Naive B cell (primary cell): Measurements from ENCODE around the gene SLC35G1. TPM values are rescaled to one million over a fixed set of nuclear protein-coding genes. Genes with fewer than 3 reads are reported as not detected.

ENCODE experiments used
- ATAC-seq, 2 donors: fragments of 150-1000 bp; cut with Tn5 transposase; 2 replicates each; pipeline ENCODE4 v1.10.0; 2021; ENCODE audit warnings: low read depth in 2 of 2, mild to moderate bottlenecking in 2 of 2, moderate library complexity in 2 of 2
- DNase-seq: peaks from one replicate; pipeline ENCODE4 v3.0.0; 2022
- H3K27ac Mint-ChIP-seq, 6 donors: one replicate each; pipeline ENCODE4 v1.8.0; 2020 to 2022; ENCODE audit warnings: mild to moderate bottlenecking in 6 of 6, mixed read lengths in 6 of 6, moderate library complexity in 5 of 6, inconsistent platforms in 2 of 6
- H3K27me3 Mint-ChIP-seq, 3 donors: one replicate each; pipeline ENCODE4 v1.8.0; 2021 to 2022; ENCODE audit warnings: mixed read lengths in 3 of 3, mild to moderate bottlenecking in 1 of 3
- H3K36me3 Mint-ChIP-seq, 2 donors: one replicate each; pipeline ENCODE4 v1.8.0; 2020 to 2022; ENCODE audit warnings: mixed read lengths in 2 of 2, inconsistent platforms in 1 of 2, mild to moderate bottlenecking in 1 of 2
- H3K4me1 Mint-ChIP-seq, 3 donors: one replicate each; pipeline ENCODE4 v1.8.0; 2020 to 2022; ENCODE audit warnings: mixed read lengths in 3 of 3, inconsistent platforms in 1 of 3, mild to moderate bottlenecking in 1 of 3, moderate library complexity in 1 of 3
- H3K4me3 Mint-ChIP-seq, 8 donors: one replicate each; pipeline ENCODE4 v1.8.0; 2020 to 2022; ENCODE audit warnings: mild to moderate bottlenecking in 8 of 8, mixed read lengths in 8 of 8, moderate library complexity in 8 of 8, inconsistent platforms in 2 of 8
- H3K9me3 Mint-ChIP-seq, 7 donors: one replicate each; pipeline ENCODE4 v1.8.0; 2020 to 2022; ENCODE audit warnings: mixed read lengths in 7 of 7, mild to moderate bottlenecking in 5 of 7, inconsistent platforms in 2 of 7, moderate library complexity in 1 of 7
- polyA plus RNA-seq, 6 donors: library from polyadenylated mRNA; unstranded; fragments of 300-500 nt; fragmentation: Illumina TruSeq; gene quantifications; one replicate each; pipeline ENCODE4 v1.2.3, GENCODE V29; 2021; ENCODE audit warnings: low read depth in 6 of 6

Gene SLC35G1, protein sequence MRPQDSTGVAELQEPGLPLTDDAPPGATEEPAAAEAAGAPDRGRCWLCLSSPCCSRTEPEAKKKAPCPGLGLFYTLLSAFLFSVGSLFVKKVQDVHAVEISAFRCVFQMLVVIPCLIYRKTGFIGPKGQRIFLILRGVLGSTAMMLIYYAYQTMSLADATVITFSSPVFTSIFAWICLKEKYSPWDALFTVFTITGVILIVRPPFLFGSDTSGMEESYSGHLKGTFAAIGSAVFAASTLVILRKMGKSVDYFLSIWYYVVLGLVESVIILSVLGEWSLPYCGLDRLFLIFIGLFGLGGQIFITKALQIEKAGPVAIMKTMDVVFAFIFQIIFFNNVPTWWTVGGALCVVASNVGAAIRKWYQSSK
- under 1 TPM in 5 of 6 donors, not detected in 1; 0.08 to 0.94 (median 0.21) TPM for polyA plus RNA-seq

DNA sequence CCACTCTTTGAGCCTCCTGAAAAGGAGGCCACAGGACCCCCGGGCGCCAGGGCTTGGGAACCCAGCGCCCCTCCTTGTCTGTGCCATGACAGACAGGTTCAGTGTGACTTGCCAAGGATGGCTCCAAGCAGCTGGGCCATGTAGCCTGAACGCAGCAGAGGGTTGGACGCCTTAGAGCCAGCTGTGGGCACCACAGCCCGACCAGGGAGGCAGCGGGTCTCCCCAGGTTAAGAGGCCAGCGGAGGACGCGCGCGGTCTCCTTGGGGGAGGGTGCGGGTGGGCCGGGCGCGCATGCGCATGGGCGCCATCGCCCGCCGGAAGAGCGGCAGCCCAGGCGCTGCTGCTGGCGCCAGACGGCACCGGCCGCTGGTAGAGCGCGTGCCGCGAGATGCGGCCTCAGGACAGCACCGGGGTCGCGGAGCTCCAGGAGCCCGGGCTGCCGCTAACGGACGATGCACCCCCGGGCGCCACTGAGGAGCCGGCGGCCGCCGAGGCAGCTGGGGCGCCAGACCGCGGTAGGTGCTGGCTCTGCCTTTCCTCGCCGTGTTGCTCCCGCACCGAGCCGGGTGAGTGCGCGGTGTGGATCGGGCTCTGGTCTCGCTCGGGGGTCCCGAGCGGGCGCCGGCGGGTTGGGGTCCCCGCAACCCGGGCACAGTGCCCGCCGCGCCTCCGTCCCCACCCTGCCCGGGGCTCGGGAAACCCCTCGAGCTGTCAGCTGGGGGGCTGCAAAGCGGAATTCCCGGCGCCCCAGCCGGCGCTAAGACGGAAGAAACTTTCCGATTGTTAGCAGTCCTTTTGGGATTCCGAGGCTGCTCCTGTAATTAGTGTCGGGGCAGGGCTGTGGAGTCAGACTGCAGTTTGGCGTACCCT lies at the start of gene SLC35G1:
Gene SLC35G1, plus strand, starts transcription at position 333 of the 870 bp plus-strand sequence. Its CDS starts 56 bp downstream, at position 389.
- Mint-ChIP-seq H3K4me3 (peak within 1 kb of the TSS; percentile 73 to 89 (median 82)), H3K4me1 (peaks cover 0 to 20% (median 13%) of the 10 kb centered on the region in 3 donors), H3K36me3 (no peaks in the 10 kb centered on the region), H3K27ac (peak within 1 kb of the TSS in 2 of 6 donors; percentile 29 to 73), H3K27me3 (peaks cover 14 to 31% (median 17%) of the 10 kb centered on the region in 3 donors), H3K9me3 (no peaks in the 10 kb centered on the region)
- peak; percentile 33 for DNase-seq
- peak; percentile 84 to 88 for ATAC-seq

DNA sequence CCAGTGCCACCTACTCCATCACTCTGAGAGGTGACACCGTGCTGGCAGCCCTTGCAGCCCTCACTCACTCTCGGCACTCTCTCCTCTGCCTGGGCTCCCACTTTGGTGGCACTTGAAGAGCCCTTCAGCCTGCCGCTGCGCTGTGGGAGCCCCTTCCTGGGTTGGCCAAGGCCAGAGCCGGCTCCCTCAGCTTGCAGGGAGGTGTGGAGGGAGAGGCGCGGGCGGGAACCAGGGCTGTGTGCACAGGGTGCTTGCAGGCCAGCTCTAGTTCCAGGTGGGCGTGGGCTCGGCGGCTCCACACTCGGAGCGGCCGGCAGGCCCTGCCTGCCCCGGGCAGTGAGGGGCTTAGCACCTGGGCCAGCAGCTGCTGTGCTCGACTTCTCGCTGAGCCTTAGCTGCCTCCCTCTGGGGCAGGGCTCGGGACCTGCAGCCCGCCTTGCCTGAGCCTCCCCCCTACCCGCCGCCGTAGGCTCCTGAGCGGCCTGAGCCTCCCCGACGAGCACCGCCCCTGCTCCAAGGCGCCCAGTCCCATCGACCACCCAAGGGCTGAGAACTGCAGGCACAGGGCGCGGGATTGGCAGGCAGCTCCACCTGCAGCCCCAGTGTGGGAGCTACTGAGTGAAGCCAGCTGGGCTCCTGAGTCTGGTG lies 48.7 kb upstream of the SLC35G1 start:
- Mint-ChIP-seq H3K27me3 (peaks cover 0 to 14% (median 0%) of the 10 kb centered on the region in 3 donors), H3K36me3 (no peaks in the 10 kb centered on the region), H3K9me3 (peaks cover 0 to 5% (median 2%) of the 10 kb centered on the region in 7 donors), H3K4me1 (no peaks in the 10 kb centered on the region), H3K27ac (peak overlapping the region in 1 of 6 donors; percentile 81), H3K4me3 (no peak overlapping the region)
- DNase-seq (no peak), ATAC-seq (no peak)

DNA sequence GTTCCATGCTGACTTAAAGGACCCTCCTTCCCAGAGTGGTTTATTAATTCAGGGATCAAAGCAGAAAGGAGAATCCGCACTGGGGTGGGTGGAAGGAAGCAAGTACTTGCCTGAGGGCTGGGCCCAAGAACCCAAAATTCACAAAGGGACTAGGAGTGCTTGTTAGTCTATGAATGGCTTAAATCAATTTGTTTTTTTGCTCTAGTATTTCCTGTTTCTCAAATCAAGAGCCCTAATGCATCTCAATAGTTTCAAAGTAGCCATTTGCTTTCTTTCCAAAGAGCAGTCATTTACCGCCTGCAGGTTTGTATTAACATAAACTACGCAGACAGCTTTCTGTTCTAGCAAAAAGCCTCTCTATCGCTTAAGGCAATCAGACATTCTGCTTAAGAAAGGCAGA lies 44.2 kb upstream of the SLC35G1 start:
- no peak overlapping the region for H3K27ac Mint-ChIP-seq
- ATAC-seq (no peak), DNase-seq (no peak)
- no peak overlapping the region for H3K4me3 Mint-ChIP-seq
- H3K9me3 Mint-ChIP-seq, result peaks cover 0 to 5% (median 2%) of the 10 kb centered on the region in 7 donors
- H3K36me3 Mint-ChIP-seq, result no peaks in the 10 kb centered on the region
- no peaks in the 10 kb centered on the region for H3K27me3 Mint-ChIP-seq
- no peaks in the 10 kb centered on the region for H3K4me1 Mint-ChIP-seq

DNA sequence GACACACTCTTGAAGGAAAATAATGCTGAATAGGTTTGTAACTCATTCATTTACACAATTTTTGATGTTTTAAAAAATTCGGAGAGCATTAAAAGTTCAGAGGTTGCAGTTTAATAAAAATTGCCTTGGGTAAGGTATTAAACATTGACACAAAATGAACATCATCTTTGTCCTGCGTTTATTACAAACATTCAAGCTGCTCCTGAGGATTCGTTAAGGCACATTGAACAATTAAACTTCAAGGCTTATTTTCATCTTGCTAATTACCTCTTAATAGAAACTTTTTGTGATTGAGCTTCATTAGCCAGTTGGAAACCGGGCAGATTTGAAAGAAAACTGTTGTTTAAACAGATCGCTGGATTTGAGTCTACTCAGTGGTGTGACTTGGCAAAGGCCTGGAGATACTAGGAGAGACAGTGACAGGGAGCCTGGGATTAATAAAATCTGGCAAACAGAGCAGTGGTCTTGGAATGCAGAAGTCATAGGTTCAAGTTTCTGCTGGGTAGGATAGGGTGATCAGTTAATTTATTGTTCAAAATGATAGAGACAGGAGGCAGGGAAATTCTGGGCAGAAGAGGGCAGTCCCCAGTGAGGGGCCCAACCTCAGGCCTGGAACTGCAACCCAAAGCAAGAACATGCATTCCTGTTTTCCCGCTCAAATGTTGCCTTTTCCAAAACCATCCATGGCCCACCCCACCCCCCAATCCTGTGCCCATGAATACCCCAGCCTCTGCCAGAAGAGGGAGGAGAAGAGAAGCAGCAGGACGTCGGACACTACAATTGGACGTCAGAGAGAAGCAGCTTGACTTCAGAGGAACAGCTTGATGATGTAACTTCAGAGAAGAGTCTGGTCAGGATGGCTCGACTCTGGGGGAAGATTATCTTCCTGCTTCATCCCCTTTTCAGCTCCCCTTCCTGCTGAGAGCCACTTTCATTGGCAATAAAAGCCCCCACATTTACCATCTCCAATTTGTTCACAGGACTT lies 43.5 kb upstream of the SLC35G1 start:
- peak overlapping the region in 1 of 8 donors; percentile 69 for H3K4me3 Mint-ChIP-seq
- H3K27me3 Mint-ChIP-seq, result no peaks in the 10 kb centered on the region
- H3K4me1 Mint-ChIP-seq, result no peaks in the 10 kb centered on the region
- H3K36me3 Mint-ChIP-seq, result no peaks in the 10 kb centered on the region
- no peak overlapping the region for H3K27ac Mint-ChIP-seq
- ATAC-seq, result no peak
- H3K9me3 Mint-ChIP-seq, result peaks cover 0 to 5% (median 2%) of the 10 kb centered on the region in 7 donors
- no peak for DNase-seq

DNA sequence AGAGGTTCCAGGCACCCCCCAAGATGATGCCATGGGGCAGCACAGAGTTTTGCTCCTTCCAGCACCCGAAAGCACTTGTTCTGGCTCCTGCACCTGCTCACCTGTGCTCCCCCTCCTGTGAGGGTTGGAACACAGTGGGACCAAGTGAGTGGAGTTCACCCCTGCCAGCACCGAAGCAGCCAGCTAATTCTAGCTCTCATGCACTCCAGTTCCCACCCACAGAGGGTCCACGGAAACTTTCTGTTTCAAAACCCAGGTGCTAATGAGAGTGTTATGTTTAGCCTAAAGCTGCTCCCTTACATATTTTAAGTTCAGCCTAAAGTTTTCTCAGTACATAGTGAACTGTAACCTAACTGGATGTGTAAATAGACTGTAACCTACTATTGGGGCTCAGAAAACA lies 42.6 kb upstream of the SLC35G1 start:
- ATAC-seq, result no peak
- Mint-ChIP-seq H3K36me3 (no peaks in the 10 kb centered on the region), H3K9me3 (peaks cover 0 to 5% (median 0%) of the 10 kb centered on the region in 7 donors), H3K27ac (no peak overlapping the region), H3K4me1 (no peaks in the 10 kb centered on the region), H3K27me3 (no peaks in the 10 kb centered on the region), H3K4me3 (no peak overlapping the region)
- no peak for DNase-seq

DNA sequence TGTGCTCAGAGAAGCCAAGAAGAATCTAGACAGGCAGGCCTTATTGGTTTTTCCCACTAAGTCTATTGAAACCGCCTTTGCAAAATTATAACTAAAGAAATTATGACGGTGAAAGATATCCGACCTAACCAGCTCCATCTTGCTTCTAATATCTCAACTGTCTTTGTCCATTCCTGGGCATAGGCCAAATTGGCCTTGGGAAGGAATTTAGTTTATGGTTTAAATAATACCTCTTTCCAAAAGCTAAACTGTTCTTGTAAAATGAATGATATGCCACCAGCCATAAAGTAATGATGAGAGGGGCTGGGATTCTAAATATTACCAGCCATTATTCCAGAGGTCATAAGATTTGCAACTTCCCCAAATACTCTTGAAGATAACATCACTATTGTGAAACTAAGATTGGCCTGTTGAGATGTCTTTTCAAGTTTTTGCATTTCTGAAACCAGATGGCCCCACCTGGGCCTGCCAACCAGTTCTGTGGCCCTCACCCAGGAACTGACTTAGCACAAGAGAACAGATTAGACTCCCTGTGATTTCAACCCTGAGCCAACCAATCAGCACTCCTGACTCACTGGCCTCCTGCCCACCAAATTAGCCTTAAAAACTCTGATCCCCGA lies 41.2 kb upstream of the SLC35G1 start:
- Mint-ChIP-seq H3K9me3 (peaks cover 0 to 5% (median 0%) of the 10 kb centered on the region in 7 donors), H3K4me3 (no peak overlapping the region), H3K27ac (no peak overlapping the region), H3K4me1 (no peaks in the 10 kb centered on the region), H3K27me3 (peaks cover 0 to 3% (median 0%) of the 10 kb centered on the region in 3 donors), H3K36me3 (no peaks in the 10 kb centered on the region)
- DNase-seq, result no peak
- ATAC-seq, result no peak

DNA sequence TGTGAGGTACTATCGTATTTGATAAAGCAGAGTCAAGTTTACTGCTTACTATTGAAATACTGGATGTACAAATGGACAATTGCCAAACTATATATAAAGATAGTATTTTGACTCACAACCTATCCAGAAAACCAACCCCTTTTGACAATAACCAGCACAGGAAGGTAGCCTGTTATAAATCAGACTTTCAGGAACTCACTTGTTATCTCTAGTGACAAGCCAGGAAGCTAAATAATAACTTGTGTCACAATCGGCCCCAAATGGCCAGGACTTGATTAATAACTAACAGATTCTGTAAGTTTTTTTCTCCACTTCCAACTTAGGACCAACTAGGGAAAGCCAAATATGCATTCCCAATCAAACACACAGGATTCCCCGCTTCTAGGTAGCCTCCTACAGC lies 38.8 kb upstream of the SLC35G1 start:
- Mint-ChIP-seq H3K36me3 (no peaks in the 10 kb centered on the region), H3K9me3 (no peaks in the 10 kb centered on the region), H3K27ac (no peak overlapping the region), H3K27me3 (peaks cover 0 to 6% (median 2%) of the 10 kb centered on the region in 3 donors), H3K4me3 (no peak overlapping the region), H3K4me1 (no peaks in the 10 kb centered on the region)
- DNase-seq (no peak), ATAC-seq (no peak)

DNA sequence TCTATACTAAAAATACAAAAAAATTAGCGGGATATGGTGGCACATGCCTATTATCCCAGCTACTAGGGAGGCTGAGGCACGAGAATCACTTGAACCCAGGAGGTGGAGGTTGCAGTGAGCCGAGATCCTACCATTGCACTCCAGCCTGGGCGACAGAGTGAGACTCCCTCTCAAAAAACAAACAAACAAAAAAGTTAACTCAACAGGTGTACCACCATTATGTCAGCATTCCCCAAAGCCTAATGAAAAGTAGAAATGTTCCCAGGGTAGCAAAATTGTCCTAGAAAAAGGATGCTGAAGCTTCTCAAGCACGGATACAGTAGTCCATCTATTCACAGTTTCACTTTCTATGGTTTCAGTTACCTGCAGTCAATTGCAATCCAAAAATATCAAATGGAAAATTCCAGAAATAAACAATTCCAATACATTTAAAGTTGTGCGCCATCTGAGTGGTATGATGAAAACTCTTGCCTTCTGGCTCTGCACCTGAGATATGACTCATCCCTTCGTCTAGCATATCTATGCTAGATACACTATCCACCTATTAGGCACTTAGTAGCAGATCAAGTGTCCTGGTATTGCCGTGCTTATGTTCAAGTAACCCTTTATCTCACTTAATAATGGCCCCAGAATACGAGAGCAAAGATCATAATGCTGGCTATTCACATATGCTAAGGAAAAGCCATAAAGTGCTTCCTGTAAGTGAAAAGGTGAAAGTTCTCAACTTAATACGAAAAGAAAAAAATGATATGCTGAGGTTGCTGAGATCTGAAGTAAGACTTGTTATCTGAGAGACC lies 37.2 kb upstream of the SLC35G1 start:
- H3K4me3 Mint-ChIP-seq, result no peak overlapping the region
- H3K4me1 Mint-ChIP-seq, result no peaks in the 10 kb centered on the region
- H3K27ac Mint-ChIP-seq, result no peak overlapping the region
- no peak for ATAC-seq
- DNase-seq, result no peak
- H3K9me3 Mint-ChIP-seq, result peaks cover 0 to 5% (median 0%) of the 10 kb centered on the region in 7 donors
- H3K27me3 Mint-ChIP-seq, result peaks cover 3 to 6% (median 5%) of the 10 kb centered on the region in 3 donors
- no peaks in the 10 kb centered on the region for H3K36me3 Mint-ChIP-seq

DNA sequence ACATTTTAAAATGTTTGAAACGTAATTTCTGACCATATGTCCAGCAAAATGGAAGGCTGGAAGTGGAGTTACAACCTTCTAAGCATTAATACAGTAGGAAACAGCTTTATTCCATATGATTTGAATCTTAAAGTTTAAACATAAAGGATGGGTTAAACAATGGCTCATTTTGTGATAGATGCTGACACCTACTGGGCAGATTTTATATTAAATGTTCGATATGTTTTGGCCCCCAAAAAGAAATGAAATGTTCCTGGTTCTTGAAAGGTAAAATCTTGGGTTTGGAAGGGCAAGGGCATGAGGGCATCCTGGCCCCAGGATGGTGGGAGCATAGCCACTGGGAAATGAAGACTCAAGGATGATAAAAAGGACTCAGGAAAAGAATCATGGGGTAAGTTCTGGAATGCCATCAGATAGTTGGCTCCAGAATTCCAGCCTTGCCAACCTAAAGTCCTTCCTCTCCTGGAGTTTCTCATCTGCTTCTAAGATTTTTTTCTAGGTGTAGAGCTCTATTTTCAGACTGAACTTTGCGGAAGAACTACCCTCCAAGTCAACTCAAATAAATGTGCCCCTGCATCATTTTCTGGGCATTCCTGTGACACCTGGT lies 34.6 kb upstream of the SLC35G1 start:
- Mint-ChIP-seq H3K27me3 (peaks cover 5 to 20% (median 14%) of the 10 kb centered on the region in 3 donors), H3K9me3 (peaks cover 0 to 5% (median 0%) of the 10 kb centered on the region in 7 donors), H3K27ac (no peak overlapping the region), H3K36me3 (no peaks in the 10 kb centered on the region), H3K4me3 (no peak overlapping the region), H3K4me1 (no peaks in the 10 kb centered on the region)
- ATAC-seq (no peak), DNase-seq (no peak)

DNA sequence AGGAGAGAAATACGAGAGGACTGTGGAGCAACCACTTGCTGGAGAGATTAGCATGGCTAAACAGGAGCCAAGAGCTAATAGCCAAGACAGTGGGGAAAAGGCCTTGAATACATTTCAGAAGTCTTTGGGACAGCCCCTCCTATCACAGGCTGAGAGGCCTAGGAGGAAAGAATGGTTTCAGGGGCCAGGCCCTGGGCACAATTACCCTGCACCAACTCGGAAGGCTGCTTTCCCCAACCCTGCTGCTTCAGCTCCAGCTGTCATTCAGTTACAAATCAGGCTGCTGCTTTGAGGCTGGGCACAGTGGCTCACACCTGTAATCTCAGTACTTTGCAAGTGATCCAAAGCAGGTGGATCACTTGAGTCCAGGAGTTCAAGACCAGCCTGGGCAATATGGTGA lies 32.0 kb upstream of the SLC35G1 start:
- DNase-seq, result no peak
- ATAC-seq, result no peak
- Mint-ChIP-seq H3K27me3 (peaks cover 11 to 31% (median 26%) of the 10 kb centered on the region in 3 donors), H3K27ac (no peak overlapping the region), H3K36me3 (no peaks in the 10 kb centered on the region), H3K4me1 (no peaks in the 10 kb centered on the region), H3K4me3 (no peak overlapping the region), H3K9me3 (peaks cover 0 to 5% (median 0%) of the 10 kb centered on the region in 7 donors)

DNA sequence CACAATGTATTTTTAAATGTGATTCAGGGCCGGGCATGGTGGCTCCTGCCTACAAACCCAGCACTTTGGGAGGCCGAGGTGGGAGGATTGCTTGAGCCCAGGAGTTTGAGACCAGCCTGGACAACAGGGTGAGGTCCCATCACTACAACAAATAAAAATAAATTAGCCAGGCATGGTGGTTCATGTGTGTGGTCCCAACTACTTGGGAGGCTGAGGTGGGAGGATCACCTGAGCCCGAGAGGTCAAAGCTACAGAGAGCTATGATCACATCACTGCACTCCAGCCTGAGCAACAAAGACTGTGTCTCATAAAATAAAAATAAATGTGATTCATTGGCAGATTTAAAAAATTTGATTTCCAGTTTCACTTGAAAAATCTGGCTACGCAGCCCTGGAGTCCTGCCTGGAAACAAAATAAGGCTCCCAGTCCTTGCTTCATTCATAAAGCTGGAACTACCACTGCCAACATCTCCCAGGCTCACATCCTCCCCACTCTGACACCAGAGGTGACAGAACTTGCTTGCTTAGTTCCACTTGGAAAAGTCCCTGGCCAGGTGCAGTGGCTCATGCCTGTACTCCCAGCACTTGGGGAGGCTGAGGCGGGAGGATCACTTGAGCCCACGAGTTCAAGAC lies 27.9 kb upstream of the SLC35G1 start:
- peaks cover 0 to 3% (median 0%) of the 10 kb centered on the region in 7 donors for H3K9me3 Mint-ChIP-seq
- H3K36me3 Mint-ChIP-seq, result no peaks in the 10 kb centered on the region
- ATAC-seq, result no peak
- no peak overlapping the region for H3K27ac Mint-ChIP-seq
- H3K4me1 Mint-ChIP-seq, result no peaks in the 10 kb centered on the region
- no peak overlapping the region for H3K4me3 Mint-ChIP-seq
- DNase-seq, result no peak
- peaks cover 27 to 49% (median 31%) of the 10 kb centered on the region in 3 donors for H3K27me3 Mint-ChIP-seq
